OCI-LY3 (cell line): ENCODE results near the gene FAM163B.

Experiments
- CTCF ChIP-seq: fragments of 200-600, 300-600 bp; sonication (generic); IDR thresholded peaks from 2 replicates; pipeline ENCODE4 v1.5.1; 2014; ENCODE audit warnings: antibody characterized with exemption, low read length, low read depth
- EZH2phosphoT487 ChIP-seq: fragments of 200-600 bp; shearing (Covaris generic); IDR thresholded peaks from 2 replicates; pipeline ENCODE4 v1.6.1; 2018; ENCODE audit warnings: antibody characterized with exemption, mixed run types, low read depth

- TF ChIP-seq CTCF (no peak), EZH2phosphoT487 (no peak)
Observed at GRCh38 chr9:133582501-133583045, 26.6 kb downstream of the FAM163B start.
